HCT116 (cell line): Measurements from ENCODE around the gene PTCH2.
"Not testable (repeated sequence)": the region's sequence is repeated elsewhere in the genome, so short reads cannot be mapped to it uniquely, and the experiment has no call there.

Source experiments
- POLR2AphosphoS5 ChIP-seq: IDR thresholded peaks from 2 replicates; pipeline ENCODE4 v1.6.1; 2011; ENCODE audit warnings: mild to moderate bottlenecking, low read depth, low read length, moderate library complexity
- TF ChIP-seq, protein P1 (sequence below): IDR thresholded peaks from 2 replicates; pipeline ENCODE4 v1.6.1; 2012
- TF ChIP-seq, protein P2 (sequence below), 3 experiments: fragments of 200-600 bp in 1 of 3; sonication (generic) in 1 of 3; IDR thresholded peaks in 2 of 3; conservative IDR thresholded peaks in 1 of 3; 2 replicates each; pipeline ENCODE4 v1.5.1; 2012 to 2017; ENCODE audit warnings: low read depth in 2 of 3, low read length in 2 of 3, antibody characterized with exemption in 1 of 3, borderline replicate concordance in 1 of 3, control low read depth in 1 of 3, mild to moderate bottlenecking in 1 of 3, mixed read lengths in 1 of 3, mixed run types in 1 of 3, moderate library complexity in 1 of 3; ENCODE audit not compliant: insufficient read depth in 1 of 3

DNA sequence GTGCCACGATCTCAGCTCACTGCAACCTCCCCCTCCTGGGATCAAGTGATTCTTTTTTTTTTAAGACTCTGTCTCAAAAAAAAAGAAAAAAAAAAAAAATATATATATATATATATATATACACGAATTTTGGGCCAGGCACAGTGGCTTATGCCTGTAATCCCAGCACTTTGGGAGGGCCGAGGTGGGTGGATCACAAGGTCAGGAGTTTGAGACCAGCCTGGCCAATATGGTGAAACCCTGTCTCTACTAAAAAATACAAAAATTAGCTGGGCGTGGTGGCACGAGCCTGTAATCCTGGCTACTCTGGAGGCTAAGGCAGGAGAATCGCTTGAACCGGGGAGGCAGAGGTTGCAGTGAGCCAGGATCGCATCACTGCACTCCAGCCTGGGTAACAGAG lies 45.2 kb downstream of the PTCH2 start:
- TF ChIP-seq, protein P1, sequence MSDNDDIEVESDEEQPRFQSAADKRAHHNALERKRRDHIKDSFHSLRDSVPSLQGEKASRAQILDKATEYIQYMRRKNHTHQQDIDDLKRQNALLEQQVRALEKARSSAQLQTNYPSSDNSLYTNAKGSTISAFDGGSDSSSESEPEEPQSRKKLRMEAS = not testable (repeated sequence)
- TF ChIP-seq POLR2AphosphoS5 = not testable (repeated sequence)
- TF ChIP-seq, protein P2, sequence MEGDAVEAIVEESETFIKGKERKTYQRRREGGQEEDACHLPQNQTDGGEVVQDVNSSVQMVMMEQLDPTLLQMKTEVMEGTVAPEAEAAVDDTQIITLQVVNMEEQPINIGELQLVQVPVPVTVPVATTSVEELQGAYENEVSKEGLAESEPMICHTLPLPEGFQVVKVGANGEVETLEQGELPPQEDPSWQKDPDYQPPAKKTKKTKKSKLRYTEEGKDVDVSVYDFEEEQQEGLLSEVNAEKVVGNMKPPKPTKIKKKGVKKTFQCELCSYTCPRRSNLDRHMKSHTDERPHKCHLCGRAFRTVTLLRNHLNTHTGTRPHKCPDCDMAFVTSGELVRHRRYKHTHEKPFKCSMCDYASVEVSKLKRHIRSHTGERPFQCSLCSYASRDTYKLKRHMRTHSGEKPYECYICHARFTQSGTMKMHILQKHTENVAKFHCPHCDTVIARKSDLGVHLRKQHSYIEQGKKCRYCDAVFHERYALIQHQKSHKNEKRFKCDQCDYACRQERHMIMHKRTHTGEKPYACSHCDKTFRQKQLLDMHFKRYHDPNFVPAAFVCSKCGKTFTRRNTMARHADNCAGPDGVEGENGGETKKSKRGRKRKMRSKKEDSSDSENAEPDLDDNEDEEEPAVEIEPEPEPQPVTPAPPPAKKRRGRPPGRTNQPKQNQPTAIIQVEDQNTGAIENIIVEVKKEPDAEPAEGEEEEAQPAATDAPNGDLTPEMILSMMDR (IDR thresholded peaks at IDR 0.05 in 2 of 3, conservative IDR thresholded peaks at IDR 0.05 in 1 of 3; ENCODE audit: borderline replicate concordance in 1 of 3, insufficient read depth in 1 of 3, low read depth in 2 of 3, low read length in 2 of 3) = not testable (repeated sequence)
